HL-60/S4 treated with retinoic acid at 250 ng/mL for 4 days and 3 days (cell line): ENCODE data around the gene SMYD1.

Source experiments
- in situ Hi-C: fragments of 300-500 bp; cut with MboI; formaldehyde crosslinking; loops from 2 replicates; pipeline ENCODE4 v1.7.0; 2022; ENCODE audit warnings: low sequenced_read_pairs

Gene SMYD1

GRCh38 chr2:88139804-88140203, 72.2 kb downstream of the SMYD1 start:
- in situ Hi-C loops: no loop called here

- in situ Hi-C loops: no loop called here
These were observed 74.3 kb downstream of the SMYD1 start for GRCh38 chr2:88141952-88142351.

- in situ Hi-C loops: no loop called here
These were observed 76.6 kb downstream of the SMYD1 start for GRCh38 chr2:88144271-88144670.

- in situ Hi-C loops: no loop called here
These were observed 77.4 kb downstream of the SMYD1 start for GRCh38 chr2:88144914-88145497.

GRCh38 chr2:88146590-88146989, 79.0 kb downstream of the SMYD1 start:
- in situ Hi-C loops: no loop called here

- in situ Hi-C loops: no loop called here
These were observed 79.5 kb downstream of the SMYD1 start for GRCh38 chr2:88147145-88147544.

GRCh38 chr2:88148929-88149438, 81.4 kb downstream of the SMYD1 start:
- in situ Hi-C loops: no loop called here

GRCh38 chr2:88159481-88159880, 91.9 kb downstream of the SMYD1 start:
- in situ Hi-C loops: loop anchor here (10.0 kb wide), 1 partner anchor 105 kb away; the partner anchor contains the start of gene KRCC1

GRCh38 chr2:88159955-88160415, 92.4 kb downstream of the SMYD1 start:
- in situ Hi-C loops: loop anchor here (10.0 kb wide), 1 partner anchor 105 kb away; the partner anchor contains the start of gene KRCC1

GRCh38 chr2:88160517-88160916, 92.9 kb downstream of the SMYD1 start:
- in situ Hi-C loops: no loop called here

GRCh38 chr2:88161446-88162244, 94.0 kb downstream of the SMYD1 start:
- in situ Hi-C loops: no loop called here
